Mesendoderm (in vitro differentiated cells): ENCODE data around the gene BICD1.
A peak's percentile ranks its signal among the peaks of the same experiment; 100 is the strongest.

Experiments used
- DNase-seq: peaks from one replicate; pipeline ENCODE4 v3.0.0; 2013
- H2AK5ac ChIP-seq: 2 replicates; pipeline ENCODE4 v1.6.1; 2013; ENCODE audit warnings: low read length, inconsistent platforms
- H2BK120ac ChIP-seq: 2 replicates; pipeline ENCODE4 v1.6.1; 2013; ENCODE audit warnings: low read depth, mild to moderate bottlenecking, low read length, moderate library complexity, mixed read lengths
- H2BK15ac ChIP-seq: replicated peaks from 2 replicates; pipeline ENCODE4 v1.6.1; 2013; ENCODE audit warnings: low read depth, mild to moderate bottlenecking, moderate library complexity
- H2BK5ac ChIP-seq: 2 replicates; pipeline ENCODE4 v1.6.1; 2013; ENCODE audit warnings: low read length, inconsistent platforms
- H3K18ac ChIP-seq: 2 replicates; pipeline ENCODE4 v1.6.1; 2013; ENCODE audit warnings: mild to moderate bottlenecking, low read length, mixed read lengths
- H3K23ac ChIP-seq: one replicate; pipeline ENCODE4 v1.6.1; 2013; ENCODE audit warnings: low read length
- H3K27ac ChIP-seq: 2 replicates; pipeline ENCODE4 v1.5.1; 2013; ENCODE audit warnings: low read depth, mild to moderate bottlenecking, inconsistent platforms, low read length, moderate library complexity
- H3K27me3 ChIP-seq: 2 replicates; pipeline ENCODE4 v1.6.1; 2013; ENCODE audit warnings: low read length, control low read depth, mild to moderate bottlenecking, inconsistent platforms; ENCODE audit not compliant: insufficient read depth, poor library complexity
- H3K36me3 ChIP-seq: 2 replicates; pipeline ENCODE4 v1.6.1; 2013; ENCODE audit warnings: low read length, inconsistent platforms; ENCODE audit not compliant: control insufficient read depth, insufficient read depth
- H3K4ac ChIP-seq: one replicate; pipeline ENCODE4 v1.6.1; 2013; ENCODE audit warnings: low read depth, mild to moderate bottlenecking, low read length, moderate library complexity
- H3K4me1 ChIP-seq: 2 replicates; pipeline ENCODE4 v1.6.1; 2013; ENCODE audit warnings: low read depth, low read length, inconsistent platforms; ENCODE audit not compliant: control insufficient read depth
- H3K4me2 ChIP-seq: 2 replicates; pipeline ENCODE4 v1.6.1; 2013; ENCODE audit warnings: low read length
- H3K4me3 ChIP-seq: 2 replicates; pipeline ENCODE4 v1.5.1; 2013; ENCODE audit warnings: mild to moderate bottlenecking, low read length
- H3K56ac ChIP-seq: one replicate; pipeline ENCODE4 v1.6.1; 2013; ENCODE audit warnings: low read length
- H3K79me1 ChIP-seq: 2 replicates; pipeline ENCODE4 v1.6.1; 2013; ENCODE audit warnings: low read length, inconsistent platforms
- H3K79me2 ChIP-seq: 2 replicates; pipeline ENCODE4 v1.6.1; 2013; ENCODE audit warnings: mild to moderate bottlenecking, low read length; ENCODE audit not compliant: control insufficient read depth, insufficient read depth
- H3K9ac ChIP-seq: 2 replicates; pipeline ENCODE4 v1.6.1; 2013; ENCODE audit warnings: low read length, inconsistent platforms
- H4K5ac ChIP-seq: one replicate; pipeline ENCODE4 v1.6.1; 2013; ENCODE audit warnings: low read length
- H4K8ac ChIP-seq: one replicate; pipeline ENCODE4 v1.6.1; 2013; ENCODE audit warnings: low read depth, mild to moderate bottlenecking, control low read depth, low read length, moderate library complexity
- WGBS: extraction: QIAGEN DNeasy Blood & Tissue Kit; methylation state at CpG from one replicate; pipeline ENCODE4 v1.1.7; 2013; ENCODE audit warnings: low lambda C conversion rate, missing lambda C conversion rate; ENCODE audit not compliant: insufficient coverage; ENCODE audit errors: extremely low coverage; 5-methylcytosine and 5-hydroxymethylcytosine counted together

The BICD1 gene

DNA sequence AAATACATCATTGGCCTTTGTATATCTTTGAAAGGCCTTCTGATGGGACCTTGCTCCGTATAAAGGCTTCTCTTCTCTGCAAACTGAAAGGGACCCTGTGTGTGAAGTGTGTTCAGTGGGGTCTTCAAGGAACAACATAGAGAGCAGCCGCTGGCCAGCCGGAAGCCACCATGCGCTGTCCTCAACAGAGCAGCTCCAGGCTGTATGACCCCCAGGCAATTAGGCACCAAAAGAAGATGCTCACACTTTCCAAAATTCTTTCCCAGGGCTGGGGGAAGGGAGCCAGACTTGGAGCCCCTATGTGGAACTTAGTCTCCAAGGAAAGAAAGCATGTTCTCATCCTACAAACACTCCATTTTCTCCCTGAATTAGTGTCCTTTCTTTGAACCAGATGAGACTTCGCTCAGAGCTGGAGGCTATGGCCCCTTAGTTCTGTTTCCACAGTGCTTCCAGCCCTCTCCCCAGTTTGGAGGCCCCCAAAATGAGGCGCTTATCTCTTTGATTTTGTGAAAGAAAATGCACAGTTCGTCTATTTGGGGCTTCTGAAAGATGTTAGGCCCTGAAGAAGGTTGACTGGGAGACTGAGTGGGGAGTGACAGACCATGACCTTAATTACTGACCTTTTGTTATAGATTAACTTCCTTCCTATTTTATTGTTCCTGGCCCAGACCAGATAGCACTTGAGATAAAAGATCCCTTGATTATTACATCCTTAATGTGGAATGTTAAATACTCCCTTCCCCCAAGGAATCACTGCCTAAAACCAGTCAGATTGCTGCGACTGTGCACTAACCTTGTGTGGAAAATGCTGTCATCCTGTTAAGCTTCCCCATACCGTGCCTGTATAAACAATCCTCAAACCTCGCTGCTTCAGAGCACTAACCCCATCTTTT is 164.4 kb downstream of the BICD1 start:
- no peak overlapping the region for H3K9ac ChIP-seq
- no peak overlapping the region for H3K4me2 ChIP-seq
- no CpG with 5 or more reads among the region's 10 CpGs for WGBS
- H3K27ac ChIP-seq = peak overlapping the region; percentile 72
- H3K27me3 ChIP-seq = no peaks in the 10 kb centered on the region
- no peak overlapping the region for H4K8ac ChIP-seq
- no peaks in the 10 kb centered on the region for H3K79me2 ChIP-seq
- H3K4me1 ChIP-seq = peaks cover 9% of the 10 kb centered on the region
- H3K18ac ChIP-seq = peak overlapping the region; percentile 93
- no peak overlapping the region for H4K5ac ChIP-seq
- H3K4ac ChIP-seq = no peak overlapping the region
- DNase-seq = peak; percentile 93
- H2BK5ac ChIP-seq = peak overlapping the region; percentile 56
- no peaks in the 10 kb centered on the region for H3K36me3 ChIP-seq
- H3K4me3 ChIP-seq = no peak overlapping the region
- no peak overlapping the region for H3K23ac ChIP-seq
- H3K79me1 ChIP-seq = no peaks in the 10 kb centered on the region
- H2AK5ac ChIP-seq = no peak overlapping the region
- H2BK120ac ChIP-seq = no peak overlapping the region
- H3K56ac ChIP-seq = peak overlapping the region; percentile 68
- H2BK15ac ChIP-seq = no peak overlapping the region

DNA sequence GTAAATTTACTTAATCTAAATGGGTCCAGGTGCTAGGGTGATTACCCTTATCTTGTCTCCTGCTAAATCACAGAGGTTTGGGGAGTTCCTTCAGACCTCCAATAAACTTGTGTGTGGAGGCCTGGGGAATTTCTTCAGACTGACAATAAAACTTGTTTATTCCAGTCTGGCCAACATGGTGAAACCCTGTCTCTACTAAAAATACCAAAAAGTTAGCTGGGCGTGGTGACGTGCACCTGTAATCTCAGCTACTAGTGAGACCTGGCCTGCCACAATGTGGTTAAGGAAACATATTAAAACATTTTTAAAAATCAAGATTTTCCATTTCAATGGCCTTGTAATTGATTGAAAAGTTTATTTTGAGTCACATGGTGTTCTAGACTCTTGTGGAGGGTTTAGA is 165.8 kb downstream of the BICD1 start:
- Histone ChIP-seq H3K4ac (no peak overlapping the region), H3K4me2 (no peak overlapping the region), H2BK5ac (no peak overlapping the region), H3K27ac (no peak overlapping the region), H2AK5ac (no peak overlapping the region), H3K4me3 (no peak overlapping the region), H3K79me1 (no peaks in the 10 kb centered on the region), H2BK120ac (no peak overlapping the region), H4K8ac (no peak overlapping the region), H3K36me3 (no peaks in the 10 kb centered on the region), H3K56ac (no peak overlapping the region), H3K23ac (no peak overlapping the region), H3K4me1 (peaks cover 9% of the 10 kb centered on the region), H3K9ac (no peak overlapping the region), H3K27me3 (no peaks in the 10 kb centered on the region), H4K5ac (no peak overlapping the region), H3K18ac (no peak overlapping the region), H3K79me2 (no peaks in the 10 kb centered on the region), H2BK15ac (no peak overlapping the region)
- no peak for DNase-seq
- WGBS = no CpG with 5 or more reads among the region's 2 CpGs

DNA sequence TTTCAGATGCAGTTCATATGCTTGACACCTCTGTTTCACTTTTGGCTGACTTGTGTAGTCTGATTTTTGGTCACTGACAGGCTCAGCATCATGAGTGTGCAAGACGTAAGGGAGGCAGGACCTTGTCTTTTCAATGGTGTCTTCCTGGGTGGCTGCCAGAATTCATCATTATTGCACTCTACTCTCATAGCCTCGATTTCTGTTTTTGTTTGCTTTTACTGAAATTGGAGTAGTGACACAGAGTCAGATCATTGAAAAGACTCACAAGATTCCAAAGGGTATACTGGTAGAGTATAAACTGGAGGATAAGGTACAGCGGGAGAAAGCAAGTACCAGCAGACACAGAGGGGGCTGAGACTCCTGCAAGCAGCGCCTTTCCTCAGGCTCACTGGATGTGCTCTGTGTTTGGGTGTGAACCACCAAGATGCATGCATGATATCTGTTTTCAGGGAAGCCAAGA is 166.4 kb downstream of the BICD1 start:
- Histone ChIP-seq H2AK5ac (no peak overlapping the region), H4K5ac (no peak overlapping the region), H3K23ac (no peak overlapping the region), H3K27ac (no peak overlapping the region), H3K9ac (peak overlapping the region; percentile 12), H4K8ac (no peak overlapping the region), H3K79me2 (no peaks in the 10 kb centered on the region), H3K56ac (no peak overlapping the region), H2BK15ac (no peak overlapping the region), H3K4me1 (peaks cover 9% of the 10 kb centered on the region), H3K4ac (no peak overlapping the region), H3K79me1 (no peaks in the 10 kb centered on the region), H3K27me3 (no peaks in the 10 kb centered on the region), H3K18ac (no peak overlapping the region), H3K36me3 (no peaks in the 10 kb centered on the region), H3K4me3 (no peak overlapping the region), H2BK5ac (peak overlapping the region; percentile 58), H2BK120ac (no peak overlapping the region), H3K4me2 (no peak overlapping the region)
- WGBS = no CpG with 5 or more reads among the region's 4 CpGs
- no peak for DNase-seq

DNA sequence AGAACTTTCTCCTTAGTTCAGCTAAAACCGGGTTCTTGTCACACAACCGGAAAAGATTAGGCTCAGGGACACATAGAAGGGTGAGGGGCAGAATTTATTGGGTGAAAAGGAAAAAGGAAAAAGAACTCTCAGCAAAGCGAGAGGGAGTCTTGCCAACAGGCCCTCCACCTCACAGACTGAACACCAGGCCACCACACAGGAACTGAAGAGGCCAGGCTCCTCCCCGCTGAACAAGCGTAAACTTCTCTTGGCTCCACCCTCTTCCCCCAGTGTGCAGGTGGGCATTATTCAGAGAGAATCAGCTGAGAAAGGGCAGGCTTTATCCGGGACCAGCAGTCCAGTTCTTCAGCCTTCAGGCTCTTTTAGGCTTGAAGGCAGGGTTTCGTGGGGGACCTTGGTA is 167.1 kb downstream of the BICD1 start:
- Histone ChIP-seq H2BK15ac (no peak overlapping the region), H3K4me2 (no peak overlapping the region), H3K79me2 (no peaks in the 10 kb centered on the region), H3K27me3 (no peaks in the 10 kb centered on the region), H2AK5ac (no peak overlapping the region), H4K8ac (no peak overlapping the region), H4K5ac (no peak overlapping the region), H3K79me1 (no peaks in the 10 kb centered on the region), H2BK5ac (no peak overlapping the region), H3K4me1 (peaks cover 9% of the 10 kb centered on the region), H3K56ac (no peak overlapping the region), H3K4ac (no peak overlapping the region), H3K36me3 (no peaks in the 10 kb centered on the region), H3K27ac (no peak overlapping the region), H3K4me3 (no peak overlapping the region), H3K9ac (no peak overlapping the region), H3K23ac (no peak overlapping the region), H2BK120ac (no peak overlapping the region), H3K18ac (no peak overlapping the region)
- DNase-seq = peak; percentile 66
- no CpG with 5 or more reads among the region's 7 CpGs for WGBS

DNA sequence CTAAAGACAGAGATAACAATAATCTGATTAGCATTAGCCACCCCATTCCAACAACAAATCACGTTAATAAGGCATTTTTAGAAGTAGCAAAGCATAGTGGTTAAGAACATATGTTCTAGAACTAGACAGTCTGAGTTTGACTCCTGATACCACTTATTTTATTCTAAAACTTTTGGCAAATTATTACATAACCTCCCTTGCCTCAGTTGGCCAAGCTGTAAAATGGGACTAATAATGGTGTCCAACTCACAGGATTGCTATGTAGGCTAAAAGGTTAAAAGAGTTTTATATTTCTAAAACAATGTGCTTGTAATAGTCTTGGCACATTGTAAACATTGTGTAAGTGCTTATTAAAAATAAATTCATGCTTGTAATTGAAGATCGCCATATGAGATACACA is 168.0 kb downstream of the BICD1 start:
- no CpG with 5 or more reads among the region's 2 CpGs for WGBS
- no peak overlapping the region for H3K9ac ChIP-seq

More for the DNA sequence above, 168.0 kb downstream of the BICD1 start:
- Histone ChIP-seq H3K27ac (no peak overlapping the region), H4K5ac (no peak overlapping the region), H2AK5ac (no peak overlapping the region), H2BK5ac (no peak overlapping the region), H3K79me2 (no peaks in the 10 kb centered on the region), H3K56ac (no peak overlapping the region), H3K79me1 (no peaks in the 10 kb centered on the region), H3K4me3 (no peak overlapping the region), H3K4ac (no peak overlapping the region), H2BK120ac (no peak overlapping the region), H3K4me1 (peaks cover 9% of the 10 kb centered on the region), H3K4me2 (no peak overlapping the region), H2BK15ac (no peak overlapping the region), H3K36me3 (no peaks in the 10 kb centered on the region), H3K23ac (no peak overlapping the region), H3K18ac (no peak overlapping the region), H3K27me3 (no peaks in the 10 kb centered on the region), H4K8ac (no peak overlapping the region)
- no peak for DNase-seq
